GM19452 (cell line): ENCODE data around the gene SMC6.
A peak's percentile ranks its signal among the peaks of the same experiment; 100 is the strongest.

Experiments
- ATAC-seq: cut with Tn5 transposase; IDR thresholded peaks from one replicate; pipeline ENCODE4 v1.9.1; 2021; ENCODE audit not compliant: unreplicated experiment

The SMC6 gene

DNA sequence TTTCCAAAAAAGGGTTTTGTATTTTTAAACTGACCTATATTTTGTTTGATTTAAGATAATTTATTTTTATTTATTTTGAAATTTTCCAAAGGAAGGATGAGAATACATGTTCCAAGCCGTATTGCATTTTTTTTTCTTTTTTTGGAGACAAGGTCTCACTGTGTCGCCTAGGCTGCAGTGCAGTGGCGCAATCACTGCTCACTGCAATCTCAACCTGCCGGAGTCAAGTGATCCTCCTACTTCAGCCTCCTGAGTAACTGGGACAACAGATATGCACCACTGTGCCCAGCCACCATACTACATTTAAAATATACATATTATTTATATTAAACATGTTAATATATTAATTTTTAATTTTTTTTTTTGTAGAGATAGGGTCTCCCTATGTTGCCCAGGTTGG is 15.3 kb upstream of the SMC6 start:
- ATAC-seq = no peak

DNA sequence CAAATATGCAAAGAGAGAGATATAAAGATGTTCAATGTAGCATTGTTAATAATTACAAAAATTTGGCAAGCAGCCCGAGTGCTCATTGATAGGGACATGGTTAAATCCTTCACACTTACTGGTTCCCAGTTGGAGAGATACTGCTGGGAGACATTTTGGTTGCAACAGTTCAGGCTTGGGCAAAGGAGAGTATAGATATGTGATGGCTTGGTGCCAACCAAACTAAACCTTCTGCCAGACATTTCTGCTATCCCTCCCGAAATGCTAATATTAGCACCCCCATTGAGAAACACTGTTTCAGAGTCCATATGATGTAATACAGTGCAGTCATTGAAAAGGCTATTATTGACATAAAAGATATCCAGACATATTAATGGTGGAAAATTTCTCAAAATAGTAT is 11.8 kb upstream of the SMC6 start:
- no peak for ATAC-seq

DNA sequence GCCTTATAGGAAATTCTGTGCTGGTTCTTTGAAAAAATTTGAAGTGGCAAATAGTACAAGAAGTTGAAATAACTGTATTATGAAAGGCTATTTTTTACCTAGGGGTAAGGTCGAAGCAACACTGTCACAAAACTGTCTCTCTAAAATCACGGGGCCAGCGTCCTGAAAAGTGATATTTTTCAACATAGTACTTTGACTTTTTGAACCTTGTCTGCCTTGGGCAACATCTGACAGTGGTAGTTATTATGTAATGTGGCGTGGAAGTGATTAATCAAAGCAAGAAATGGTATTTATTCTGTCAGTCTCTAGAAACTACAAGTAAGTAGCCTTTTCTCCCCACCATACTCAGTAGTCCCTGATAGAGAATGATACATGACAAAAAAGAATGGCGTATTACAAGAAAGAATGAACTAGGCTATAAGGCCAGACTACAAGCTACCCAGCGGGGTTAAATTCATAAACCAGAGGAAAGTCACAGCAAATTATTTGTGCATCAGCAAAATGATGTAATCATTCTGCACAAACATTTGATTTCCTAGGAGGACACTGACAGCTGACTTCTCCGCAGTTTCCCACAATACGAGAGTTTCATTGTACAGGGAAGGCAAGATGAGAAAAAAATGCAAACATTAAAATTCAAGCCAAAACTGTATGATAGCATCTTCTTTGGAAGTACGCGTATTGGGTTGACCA is 10.2 kb upstream of the SMC6 start:
- ATAC-seq = no peak

DNA sequence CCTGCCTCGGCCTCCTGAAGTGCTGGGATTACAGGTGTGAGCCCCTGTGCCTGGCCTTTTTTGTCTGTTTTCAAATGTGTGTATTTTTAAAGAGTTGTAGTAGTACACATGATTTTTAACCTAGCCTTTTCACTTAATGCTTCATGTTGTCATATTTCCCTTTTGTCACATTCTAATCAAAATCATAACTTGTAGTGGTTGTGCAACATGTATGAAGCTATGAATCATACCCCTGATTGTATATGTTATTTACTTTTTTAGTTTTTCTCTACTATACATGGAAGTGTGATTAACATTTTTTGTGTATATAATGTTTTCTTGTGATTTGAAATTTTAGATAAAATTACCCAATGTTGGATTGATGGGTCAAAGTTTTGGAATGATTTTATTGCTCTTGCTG is 8.8 kb upstream of the SMC6 start:
- no peak for ATAC-seq

DNA sequence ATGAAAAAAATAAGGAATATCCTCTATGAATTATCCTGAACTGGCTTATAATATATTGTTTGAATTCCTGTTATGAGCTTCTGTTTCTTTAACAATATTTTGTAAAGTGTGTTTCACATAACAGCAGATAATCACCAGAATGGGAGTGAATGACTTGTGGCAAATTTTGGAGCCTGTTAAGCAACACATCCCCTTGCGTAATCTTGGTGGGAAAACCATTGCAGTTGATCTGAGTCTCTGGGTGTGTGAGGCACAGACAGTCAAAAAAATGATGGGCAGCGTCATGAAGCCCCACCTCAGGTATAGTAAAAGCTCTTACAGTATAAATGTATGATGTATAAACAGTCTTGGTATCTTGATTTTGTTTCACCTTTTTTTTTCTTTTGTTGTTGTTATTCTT is 6.2 kb upstream of the SMC6 start:
- no peak for ATAC-seq

DNA sequence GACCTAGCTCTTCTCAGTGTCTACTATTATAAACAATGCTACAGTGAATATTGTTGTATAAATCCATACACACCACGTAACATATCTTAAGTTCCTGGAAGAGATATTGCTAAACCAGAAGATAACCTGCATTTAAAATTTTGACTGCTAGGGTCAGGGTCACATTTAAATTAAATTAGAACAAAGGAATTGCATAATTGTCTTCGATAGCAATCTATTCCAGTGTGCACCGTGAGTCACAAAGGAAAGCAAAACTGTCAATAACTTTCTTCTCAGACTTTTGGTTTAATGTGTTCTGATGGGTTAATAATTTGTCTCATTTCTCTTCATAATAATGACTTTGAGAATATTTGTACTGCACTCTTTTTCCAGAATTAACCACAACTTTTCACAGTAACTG is 4.5 kb upstream of the SMC6 start:
- ATAC-seq = no peak

DNA sequence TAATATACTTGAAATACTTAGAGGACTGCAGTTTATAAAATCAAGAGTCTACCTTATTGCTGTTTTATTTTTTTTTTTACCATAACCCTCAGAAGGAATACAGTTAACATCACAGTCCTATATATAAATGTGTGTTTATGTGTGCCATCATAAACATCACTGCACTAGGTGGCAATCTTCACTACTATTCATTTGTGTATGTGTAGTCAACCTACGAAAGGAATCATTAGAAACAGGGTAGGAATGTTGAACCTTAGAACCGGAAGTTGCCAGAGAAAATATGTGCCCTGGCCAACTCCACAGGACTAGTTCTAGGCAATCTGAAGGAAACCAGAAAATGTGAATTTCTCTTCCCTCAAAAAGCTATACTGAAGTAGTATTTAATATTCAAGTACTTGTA is 3.7 kb upstream of the SMC6 start:
- ATAC-seq = no peak

DNA sequence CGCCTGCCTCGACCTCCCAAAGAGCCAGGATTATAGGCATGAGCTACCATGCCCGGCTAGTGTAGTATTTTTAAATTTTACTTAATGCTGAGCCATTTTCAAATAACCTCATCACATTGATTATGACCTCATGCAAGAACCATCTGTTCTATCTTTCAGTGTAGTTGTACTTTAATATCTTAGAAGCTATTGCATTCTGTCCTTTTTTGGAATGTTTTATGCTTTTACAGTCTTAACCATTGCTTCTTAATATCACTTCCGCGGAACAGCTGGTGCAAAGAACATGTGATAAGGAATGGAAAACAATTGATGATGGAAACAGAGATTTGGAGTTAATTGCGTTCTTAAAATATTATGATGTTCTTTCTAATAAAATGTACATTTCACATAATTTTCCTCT is 3.1 kb upstream of the SMC6 start:
- ATAC-seq = no peak

DNA sequence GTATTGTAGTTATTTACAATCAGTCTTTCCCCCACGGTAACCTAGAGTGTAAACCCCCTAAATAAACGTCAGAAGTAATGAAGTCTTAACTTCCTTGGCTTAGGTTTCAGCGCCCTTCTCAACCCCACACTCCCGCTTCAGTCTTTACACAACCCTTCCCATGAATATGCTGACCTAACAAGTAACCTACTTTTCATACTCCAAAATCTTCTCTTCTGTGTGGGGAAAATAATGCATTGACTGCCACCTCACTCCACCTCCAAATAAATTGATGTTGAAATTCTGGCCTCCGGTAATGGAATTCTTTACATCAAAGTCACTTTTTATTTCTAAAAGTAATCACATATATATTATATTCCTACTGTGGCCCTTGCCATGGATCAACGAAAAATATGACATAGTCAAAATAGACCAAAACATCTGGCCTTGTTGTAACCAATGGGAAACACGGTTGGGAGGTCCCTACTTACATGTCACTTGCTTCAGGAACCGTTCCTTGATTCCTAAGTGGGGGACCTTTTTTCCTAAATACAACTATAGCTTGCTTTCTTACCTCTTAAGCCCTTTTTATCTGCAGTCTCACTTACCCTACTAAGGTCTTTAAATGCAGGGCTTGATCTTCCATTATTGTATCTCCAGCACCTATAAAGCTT is 1.3 kb upstream of the SMC6 start:
- no peak for ATAC-seq

DNA sequence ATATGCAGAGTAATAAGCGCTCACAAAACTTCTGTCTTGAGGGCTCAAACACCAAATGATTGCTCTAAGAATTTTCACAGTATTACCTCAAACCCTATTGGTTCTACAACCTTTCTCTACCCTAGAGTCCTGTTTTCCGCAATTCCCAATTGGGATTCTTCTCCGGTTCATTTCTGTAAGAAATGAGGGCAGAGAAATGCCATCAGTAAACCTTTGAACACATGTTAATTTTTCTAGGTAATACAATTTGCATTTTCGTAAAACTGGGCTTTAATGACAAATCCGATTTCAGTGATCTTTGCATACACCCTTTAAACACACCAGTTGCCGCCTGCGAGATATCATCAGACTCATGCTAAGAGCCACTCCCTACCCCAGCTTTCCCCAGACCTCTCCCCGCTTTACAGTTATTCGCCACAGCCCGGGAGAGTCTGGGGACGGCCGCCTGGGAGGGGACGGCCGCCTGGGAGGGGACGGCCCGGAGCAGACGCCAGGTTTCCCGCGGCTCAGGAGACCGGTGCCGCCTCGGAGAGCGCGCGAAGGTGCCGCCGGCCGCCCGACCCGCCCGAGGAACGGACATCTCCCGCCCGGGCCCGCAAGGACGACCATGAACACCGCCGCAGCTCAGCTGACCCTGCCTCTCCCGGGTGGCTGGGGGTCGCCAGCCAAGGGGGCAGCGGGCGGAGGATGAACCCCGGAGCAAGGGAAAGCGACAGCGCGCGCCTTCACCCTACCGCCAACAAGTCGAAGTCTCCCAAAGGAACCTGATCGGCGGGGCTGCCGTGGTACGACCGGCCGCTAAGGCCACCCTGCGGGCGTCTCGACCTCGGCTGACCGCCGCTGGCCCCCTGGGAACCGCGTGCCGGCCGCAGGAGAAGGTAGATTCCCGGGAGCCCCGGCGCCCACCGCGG is 463 bp downstream of the SMC6 start:
- peak; percentile 33 for ATAC-seq

DNA sequence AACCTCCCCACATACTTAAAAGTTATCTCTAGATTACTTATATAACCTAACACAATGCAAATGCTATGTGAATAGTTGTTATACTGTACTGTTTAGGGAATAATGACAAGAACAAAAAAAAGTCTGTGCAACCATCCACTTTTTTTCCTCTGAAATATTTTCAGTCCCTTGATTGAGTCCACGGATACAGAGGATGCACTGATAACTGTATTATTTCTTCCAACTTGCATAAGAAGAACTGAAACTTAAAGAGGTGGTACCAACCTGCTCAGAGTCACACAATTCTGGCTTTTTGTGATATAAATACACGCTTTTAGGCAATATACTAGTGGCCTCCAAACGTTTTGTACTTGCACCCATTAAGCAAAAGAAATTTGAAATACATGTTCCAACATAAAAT is 1.4 kb downstream of the SMC6 start:
- peak; percentile 19 for ATAC-seq

DNA sequence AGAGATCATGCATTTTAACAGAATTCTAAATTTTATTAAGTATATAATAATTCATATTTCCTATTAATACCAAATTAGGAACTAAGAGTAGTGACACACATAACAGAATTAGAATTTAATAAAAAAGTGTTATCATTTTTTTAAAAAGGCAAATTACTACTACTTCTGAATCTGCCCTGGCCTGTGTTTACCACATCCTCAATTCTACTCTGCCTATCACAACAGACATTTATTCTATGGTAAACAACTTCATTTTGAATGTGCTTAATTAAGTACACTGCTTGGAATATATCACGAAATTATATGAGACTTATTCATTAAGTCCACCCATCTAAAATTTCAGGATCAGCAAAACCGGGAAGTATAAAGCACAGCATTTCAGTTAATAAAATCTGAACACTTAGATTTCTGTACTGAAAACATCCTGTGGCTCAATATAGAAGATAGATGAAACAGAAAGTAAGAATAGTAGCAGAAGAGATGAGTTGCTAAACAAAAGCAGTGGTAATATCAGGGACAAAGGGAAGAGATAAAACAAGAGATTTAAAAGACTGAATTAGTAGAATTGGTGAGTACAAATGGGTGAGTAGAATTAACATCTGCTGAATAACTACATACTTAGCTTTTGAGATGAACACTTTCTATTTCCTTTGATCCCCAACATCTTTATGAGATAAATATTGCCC is 3.7 kb downstream of the SMC6 start:
- peak; percentile 24 for ATAC-seq

DNA sequence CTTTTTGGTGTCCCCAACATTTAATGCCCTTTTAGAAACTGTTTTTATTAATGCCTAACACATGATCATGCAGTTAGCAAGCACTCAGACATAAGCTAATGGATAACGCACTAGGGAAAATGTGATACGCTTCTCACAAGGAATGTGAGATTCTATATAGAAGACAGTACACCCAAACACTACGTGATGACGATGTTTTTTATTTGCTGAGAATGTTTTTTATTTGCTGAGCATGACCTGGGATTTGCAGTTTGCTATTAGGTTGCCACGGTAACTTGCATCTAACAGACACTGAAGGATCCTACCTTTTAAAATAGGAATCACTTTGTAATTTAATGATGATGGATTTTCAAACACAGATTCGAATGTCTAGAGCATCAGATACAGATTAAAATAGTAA is 4.9 kb downstream of the SMC6 start:
- ATAC-seq = no peak

DNA sequence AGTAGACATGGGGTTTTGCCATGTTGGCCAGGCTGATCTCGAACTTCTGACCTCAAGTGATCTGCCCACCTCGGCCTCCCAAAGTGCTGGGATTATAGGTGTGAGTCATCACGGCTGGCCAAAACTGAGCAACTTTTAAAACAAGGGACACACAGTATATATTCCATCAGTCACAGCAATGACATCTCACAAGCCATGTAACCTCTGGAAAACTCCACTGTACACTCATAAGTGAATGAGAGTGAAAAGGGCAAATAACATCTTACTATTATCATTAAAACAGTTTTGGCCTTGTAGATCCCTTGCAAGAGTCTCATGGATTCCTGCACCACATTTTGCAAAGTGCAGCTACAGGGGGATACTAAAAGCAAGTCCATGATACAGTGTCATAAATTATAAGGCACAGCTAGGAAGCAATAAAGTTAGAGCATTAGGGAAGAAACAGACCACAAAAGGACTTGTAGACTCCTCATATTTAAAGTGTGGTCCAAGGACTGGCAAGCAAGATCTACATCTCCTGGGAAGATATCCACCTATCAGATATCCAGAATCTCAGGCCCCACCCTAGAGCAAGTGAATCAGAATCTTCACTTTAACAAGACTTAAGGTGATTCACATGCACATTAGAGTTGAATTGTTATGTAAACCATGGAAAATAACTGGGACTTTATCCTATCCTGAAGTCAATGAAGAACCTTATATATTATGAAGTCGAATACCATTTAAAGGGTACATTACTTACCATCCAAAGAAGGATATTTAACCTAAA is 5.7 kb downstream of the SMC6 start:
- no peak for ATAC-seq

DNA sequence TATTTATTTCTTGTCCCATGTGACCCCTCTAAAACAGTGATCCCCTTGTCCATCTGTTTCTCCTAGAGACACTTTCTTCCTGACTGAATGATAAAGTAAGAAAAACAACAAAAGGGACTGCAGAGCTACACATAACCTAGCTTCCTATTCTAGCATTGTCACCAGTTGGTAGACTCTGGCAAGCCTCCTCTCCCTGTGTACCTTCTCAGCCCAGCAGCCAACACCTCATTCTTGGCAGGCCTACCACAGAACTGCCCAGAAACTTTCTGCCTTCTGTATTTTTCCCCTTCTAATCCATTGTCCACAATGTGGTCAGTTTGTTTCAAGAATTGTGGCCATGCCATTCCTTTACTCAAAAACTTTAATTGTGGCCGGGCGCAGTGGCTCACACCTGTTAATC is 13.4 kb downstream of the SMC6 start:
- no peak for ATAC-seq

DNA sequence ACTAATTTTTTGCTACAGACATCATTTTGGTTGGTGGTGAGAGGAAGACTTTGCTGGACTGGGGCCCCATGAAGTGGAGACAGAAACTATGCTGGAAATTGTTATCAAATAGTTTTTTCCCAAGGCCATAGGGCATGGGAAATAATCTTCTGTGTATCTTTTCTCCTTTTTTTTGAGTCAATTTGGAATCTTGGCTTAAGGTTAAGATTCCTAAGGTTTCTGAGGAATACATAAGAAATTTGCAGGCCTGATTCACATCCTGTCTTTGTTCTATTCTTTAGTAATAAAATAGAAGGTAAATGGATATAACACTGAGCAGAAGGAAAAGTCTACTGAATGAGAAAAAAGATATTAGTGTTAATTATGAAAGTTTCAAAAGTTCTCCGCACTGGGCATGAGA is 16.6 kb downstream of the SMC6 start:
- ATAC-seq = no peak

DNA sequence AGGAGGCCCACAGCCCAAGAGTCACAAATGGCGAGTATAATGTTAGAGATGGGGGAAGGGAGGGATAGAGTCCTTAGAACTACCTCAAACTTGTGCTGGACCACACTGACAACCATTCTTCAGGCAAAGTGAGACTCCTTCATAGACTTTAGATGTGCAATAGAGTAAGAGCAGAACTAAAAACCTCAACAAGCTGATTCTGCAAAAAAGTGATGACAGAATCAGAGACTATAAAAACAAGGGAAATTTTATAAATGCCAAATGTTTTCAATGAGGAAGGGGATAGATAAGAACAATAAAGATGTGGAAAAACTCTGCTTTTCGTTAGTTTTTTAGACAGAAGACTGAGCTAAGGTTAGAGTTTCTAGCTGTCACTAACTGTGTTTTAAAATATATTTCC is 17.7 kb downstream of the SMC6 start:
- no peak for ATAC-seq

DNA sequence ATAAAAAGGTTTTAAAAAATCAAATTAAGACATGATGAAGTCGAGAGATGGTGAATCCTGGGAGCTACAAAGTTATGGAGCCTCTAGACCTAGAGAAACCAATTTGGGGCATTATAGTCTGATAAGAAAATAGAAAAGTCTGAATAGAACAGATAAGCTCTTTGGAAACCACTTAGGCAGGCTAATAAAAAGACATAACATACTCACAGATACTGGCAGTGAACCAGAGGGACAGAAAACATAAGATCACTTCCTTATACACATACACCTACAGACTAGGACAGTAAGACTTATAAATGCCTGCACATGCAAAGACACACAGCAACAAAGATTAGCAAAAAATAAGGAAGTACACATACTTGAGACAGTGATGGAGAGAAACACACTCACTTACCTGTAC is 20.0 kb downstream of the SMC6 start:
- ATAC-seq = no peak

DNA sequence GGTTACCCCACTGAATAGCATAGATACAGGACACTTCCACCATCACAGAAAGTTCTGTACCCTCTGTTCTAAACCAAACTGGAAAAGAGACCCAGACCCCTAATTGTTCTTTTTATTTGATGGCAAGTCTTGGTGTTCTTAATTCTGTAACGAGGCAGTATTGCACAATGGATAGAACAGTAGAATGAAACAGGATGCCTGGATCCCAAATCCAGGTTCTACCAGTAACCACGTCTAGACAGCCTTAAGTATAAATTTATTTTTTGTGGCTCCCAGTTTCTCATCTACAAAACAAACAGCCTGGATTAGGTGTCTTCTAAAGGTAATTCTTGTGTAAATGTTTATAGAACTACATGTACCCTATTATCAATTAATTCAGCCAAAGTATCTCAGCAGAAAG is 23.7 kb downstream of the SMC6 start:
- no peak for ATAC-seq

DNA sequence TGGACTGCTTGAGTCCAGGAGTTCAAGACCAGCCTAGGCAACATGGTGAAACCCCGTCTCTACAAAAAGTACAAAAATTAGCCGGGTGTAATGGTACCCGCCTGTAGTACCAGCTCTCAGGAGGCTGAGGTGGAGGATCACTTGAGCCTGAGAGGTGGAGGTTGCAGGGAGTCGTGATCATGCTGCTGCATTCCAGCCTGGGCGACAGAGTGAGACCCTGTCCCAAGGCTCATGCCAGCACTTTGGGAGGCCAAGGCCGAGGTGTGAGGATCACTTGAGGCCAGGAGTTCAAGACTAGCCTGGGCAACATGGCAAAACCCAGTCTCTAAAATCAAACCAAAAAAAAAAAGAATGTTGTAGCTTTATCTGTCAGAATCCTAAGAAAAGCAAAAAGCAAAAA is 25.4 kb downstream of the SMC6 start:
- ATAC-seq = no peak
